Raji (cell line): ENCODE results near the gene SLC10A7.

Experiments used
- POLR2A ChIP-seq: IDR thresholded peaks from 2 replicates; pipeline ENCODE4 v1.6.1; 2011; ENCODE audit warnings: low read depth, low read length, control low read depth; ENCODE audit not compliant: insufficient read depth

The SLC10A7 gene

DNA sequence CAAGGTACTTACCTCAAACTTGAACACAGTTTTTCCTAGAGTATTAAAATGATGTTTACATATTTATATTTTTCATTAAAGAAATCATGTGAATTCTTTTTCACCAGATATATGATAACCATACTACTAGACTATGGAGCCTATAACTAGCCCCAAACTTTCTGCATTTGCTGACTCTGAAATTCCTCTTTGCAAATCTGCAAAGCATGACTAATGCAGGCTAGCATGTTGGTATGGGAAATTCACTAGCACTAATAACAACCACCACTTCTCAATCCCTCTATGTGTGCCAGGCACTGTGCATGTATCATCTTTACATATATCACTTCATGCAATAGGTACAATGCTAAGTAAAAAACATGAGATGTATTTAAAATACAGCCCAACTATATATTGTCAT is 51.1 kb downstream of the SLC10A7 start:
- TF ChIP-seq POLR2A: no peak

DNA sequence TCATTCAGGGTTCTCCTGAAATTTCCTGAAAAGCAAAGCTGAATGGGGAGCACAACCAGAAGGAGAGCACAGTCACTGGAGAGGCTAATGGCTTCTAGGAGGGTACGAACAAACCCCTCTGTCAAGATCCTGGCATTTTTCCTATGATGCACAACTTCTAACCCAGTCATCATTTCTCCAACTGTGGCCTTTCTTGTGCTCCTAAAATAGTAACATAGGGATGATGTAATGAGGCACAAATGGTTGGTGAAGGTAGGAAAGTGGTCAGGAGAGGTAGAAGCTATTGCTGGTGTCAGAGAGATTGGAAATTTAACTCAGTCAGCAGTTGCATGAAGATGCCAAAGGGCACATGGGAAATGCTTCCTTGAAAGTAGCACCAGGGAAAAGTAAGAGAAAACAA is 52.7 kb downstream of the SLC10A7 start:
- TF ChIP-seq POLR2A: no peak

DNA sequence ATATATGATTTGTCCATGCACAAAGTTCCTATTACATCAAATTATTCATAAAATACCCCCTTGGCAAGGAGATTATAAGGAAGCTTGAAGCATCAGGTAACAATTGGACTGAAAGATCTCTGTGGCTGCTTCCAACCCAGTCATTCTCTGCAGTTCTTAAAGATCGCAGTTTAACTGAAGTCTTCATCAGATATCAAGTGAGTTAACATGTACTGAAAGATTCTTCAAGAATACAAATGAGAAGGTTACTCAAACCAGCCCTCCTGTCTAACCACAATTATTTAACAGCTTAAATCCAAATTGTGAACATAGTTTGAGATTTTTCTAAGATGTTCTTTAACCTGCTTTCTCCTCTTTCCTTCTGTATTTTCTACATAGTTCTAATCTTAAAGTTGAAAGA is 56.1 kb downstream of the SLC10A7 start:
- no peak for TF ChIP-seq POLR2A

DNA sequence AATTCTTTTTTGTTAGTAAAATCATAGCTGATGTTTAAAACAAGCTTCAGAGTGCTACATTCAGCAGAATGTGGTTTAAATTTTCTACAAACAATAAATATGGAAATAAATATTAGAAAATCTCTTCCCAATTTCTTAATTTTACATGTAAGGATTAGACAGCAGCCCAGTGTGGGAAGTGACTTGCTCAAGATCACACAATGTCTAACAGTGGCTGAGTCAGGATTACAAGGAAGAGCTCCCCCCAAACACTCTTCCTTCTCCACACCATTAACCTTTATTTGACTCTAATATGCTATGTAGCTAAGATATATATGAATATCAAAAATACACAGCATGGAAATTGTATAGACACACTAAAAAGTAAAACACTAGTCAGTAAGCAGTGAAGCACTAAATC is 59.5 kb downstream of the SLC10A7 start:
- TF ChIP-seq POLR2A: no peak

DNA sequence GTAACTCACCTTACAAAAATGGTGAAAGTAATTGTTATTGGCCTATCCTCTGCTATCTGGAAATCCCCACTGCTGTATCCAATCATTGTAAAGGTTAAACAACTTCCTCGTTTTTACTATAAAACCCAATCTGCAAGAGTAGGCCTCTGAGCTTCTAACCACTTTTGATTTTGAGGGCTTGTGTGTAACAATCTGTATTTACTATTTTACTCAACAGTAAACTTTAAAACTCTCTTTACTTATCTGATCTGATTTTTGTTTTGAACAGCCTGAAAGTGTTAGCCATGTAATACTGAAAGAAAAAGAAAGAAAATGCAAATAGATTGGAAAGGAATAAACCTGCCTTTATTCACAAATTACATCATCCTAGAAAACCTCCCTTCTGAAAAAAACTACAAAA is 63.1 kb downstream of the SLC10A7 start:
- TF ChIP-seq POLR2A: no peak

- TF ChIP-seq POLR2A: no peak
Observed at GRCh38 chr4:146456681-146457080, 65.1 kb downstream of the SLC10A7 start.

GRCh38 chr4:146453181-146453807 is 68.4 kb downstream of the SLC10A7 start:
- TF ChIP-seq POLR2A: no peak

DNA sequence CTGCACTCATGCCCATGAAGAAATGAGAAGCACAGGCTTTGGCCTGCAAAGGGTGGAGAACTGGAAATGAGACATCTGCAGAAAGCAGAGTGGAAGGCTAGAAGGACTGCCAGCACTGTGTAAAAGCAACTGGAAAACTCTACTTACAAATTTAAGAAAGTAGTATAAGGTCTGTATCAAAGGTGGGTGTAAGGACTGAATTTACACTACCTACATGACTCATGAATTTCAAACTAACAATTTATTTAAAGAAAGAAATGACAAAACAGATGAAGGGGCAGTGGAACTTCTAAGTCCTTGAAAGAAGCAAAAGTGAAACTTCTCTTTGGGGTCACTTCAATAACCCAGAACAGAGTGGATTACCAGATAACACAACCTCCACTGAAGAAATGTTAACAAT is 71.2 kb downstream of the SLC10A7 start:
- TF ChIP-seq POLR2A: no peak

DNA sequence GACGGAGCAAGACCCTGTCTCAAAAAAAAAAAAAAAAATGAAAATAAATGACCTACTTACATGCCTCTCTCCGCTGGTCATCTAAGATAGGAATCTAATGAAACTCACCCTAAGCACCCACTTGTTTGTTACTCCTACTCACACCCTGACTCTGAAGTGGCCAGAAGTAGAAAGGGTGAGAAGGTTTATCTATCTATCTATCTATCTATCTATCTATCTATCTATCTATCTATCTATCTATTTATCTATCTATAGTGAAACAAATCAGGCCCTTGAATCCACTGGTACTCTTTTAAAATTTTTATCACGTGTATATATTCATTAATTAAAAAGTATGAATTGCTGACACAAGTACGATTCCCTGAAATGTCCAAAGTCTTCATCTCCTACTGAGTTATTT is 75.2 kb downstream of the SLC10A7 start:
- no peak for TF ChIP-seq POLR2A

GRCh38 chr4:146445198-146446150 is 76.3 kb downstream of the SLC10A7 start:
- TF ChIP-seq POLR2A: no peak

DNA sequence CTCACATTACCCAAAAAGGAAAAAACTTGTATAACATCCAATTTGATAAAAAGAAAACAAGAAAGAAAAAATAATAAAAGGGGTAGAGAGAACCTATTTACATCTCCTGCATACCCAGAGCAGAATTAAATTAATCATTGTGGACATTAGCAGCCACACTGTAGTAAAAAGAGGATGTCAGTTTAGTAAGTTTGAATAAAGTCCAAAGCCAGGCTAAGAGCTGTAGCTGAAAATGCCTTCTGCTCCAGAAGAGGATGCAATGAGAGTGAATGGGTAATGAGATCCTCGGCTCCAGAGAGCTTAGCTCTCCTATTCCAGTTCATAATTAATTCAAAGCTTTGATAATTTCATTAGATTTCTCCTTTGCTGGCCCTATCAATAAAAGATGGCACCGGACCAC is 78.2 kb downstream of the SLC10A7 start:
- TF ChIP-seq POLR2A: no peak

DNA sequence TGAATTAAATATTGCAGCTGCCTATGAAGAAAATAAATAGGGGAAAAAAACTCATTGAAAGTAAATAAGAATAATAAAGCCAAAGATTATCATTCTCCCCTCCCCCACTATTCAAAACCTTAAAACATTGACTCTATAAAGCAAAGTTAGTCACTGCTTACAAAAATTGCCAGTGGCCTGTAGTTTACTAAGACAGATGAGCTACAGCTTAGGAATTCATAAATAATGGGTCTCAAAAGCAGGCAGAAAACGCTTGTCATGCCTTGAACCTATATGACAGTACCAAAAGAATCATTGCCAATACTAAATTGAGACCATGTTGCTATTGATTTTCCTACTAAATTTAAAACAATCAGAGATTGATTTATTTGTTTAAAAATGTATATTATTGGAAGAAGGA is 78.9 kb downstream of the SLC10A7 start:
- TF ChIP-seq POLR2A: no peak

DNA sequence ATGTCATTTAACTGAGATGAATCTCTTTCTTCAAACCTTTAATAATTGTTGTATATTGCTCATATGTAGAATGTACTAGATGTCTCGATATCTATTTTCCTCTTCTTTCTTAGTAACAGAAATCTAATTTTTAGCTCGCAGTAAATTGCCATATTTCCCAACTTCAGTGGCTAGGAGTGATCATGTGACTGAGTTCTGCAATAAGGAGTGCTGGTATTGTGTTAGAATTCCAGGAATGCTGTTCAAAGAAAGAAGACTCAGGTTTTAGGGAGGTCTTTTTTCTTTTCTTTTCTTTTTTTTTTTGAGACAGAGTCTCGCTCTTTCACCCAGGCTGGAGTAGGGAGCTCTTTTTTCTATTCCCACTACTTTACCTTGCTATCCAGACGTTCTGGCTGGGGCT is 81.7 kb downstream of the SLC10A7 start:
- TF ChIP-seq POLR2A: no peak

DNA sequence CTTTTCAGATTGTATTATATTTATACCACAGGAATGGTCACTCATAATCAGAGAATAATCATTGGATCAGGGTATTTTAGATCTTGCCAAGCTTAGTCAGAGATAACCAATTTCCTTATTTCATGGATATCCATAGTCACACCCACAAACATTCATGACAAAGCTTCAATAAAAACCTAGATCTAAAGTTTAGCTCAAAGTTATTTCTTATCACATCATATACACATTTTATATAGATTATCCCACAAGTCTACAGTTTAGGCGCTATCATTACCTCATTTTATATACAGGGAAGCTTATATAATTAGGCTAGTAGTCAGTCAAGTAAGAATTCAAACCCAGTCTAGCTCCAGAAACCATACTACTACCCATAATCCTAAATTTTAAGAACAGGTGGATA is 82.3 kb downstream of the SLC10A7 start:
- no peak for TF ChIP-seq POLR2A

- no peak for TF ChIP-seq POLR2A
Observed at GRCh38 chr4:146437778-146438177, 84.0 kb downstream of the SLC10A7 start.

DNA sequence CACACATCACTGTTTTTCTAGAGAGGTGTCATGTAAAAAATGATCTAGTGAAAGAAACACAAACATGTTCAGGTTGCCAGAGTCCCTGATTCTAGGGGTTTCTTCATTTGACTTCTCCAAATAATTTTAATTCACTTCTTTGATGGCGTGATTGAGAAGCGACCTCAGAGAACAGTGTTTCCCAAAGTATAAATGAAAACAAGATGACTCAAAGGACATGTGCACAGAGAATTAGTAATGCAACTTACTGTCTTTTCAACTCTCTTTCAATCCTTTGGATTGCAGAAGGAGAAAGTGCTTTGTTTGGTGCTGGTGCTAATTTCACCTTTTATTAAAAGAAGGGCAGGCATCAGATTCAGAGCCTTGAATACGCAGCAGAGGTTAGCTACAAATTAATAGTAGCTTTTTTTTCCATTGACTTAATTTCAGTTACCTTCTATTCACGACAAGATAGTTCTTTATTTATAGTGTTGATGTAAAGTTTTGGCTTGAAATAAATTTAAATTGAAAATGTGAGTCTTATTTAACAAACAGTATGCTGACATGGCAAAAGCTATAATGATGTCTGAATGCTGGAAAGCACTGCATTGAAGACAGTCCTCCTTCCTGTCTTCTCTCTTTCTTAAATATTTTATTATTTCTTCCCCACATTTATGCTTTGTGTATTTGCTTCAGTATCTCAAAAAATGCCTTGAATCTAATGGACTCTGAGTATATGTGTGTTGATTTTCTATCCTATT is 85.1 kb downstream of the SLC10A7 start:
- TF ChIP-seq POLR2A: no peak

GRCh38 chr4:146435962-146436361 is 85.8 kb downstream of the SLC10A7 start:
- no peak for TF ChIP-seq POLR2A

- TF ChIP-seq POLR2A: no peak
Observed at GRCh38 chr4:146432065-146432464, 89.7 kb downstream of the SLC10A7 start.
